Hepatocyte (in vitro differentiated cells): ENCODE measurements around the gene FBXO3.

Experiments used
- CTCF ChIP-seq: fragments of 200-600 bp; sonication (generic); IDR thresholded peaks from 2 replicates; pipeline ENCODE4 v1.5.1; 2016; ENCODE audit warnings: antibody characterized with exemption, mild to moderate bottlenecking; ENCODE audit not compliant: poor library complexity
- EZH2 ChIP-seq: fragments of 200-600 bp; sonication (generic); IDR thresholded peaks from 2 replicates; pipeline ENCODE4 v1.6.1; 2016; ENCODE audit warnings: antibody characterized with exemption, mild to moderate bottlenecking, borderline replicate concordance
- EZH2phosphoT487 ChIP-seq: fragments of 200-600 bp; sonication (generic); IDR thresholded peaks from one replicate; pipeline ENCODE4 v1.6.1; 2018; ENCODE audit warnings: antibody characterized with exemption, mild to moderate bottlenecking, low read depth, moderate library complexity; ENCODE audit not compliant: unreplicated experiment, severe bottlenecking

GRCh38 chr11:33775467-33775807 is 1.1 kb upstream of the FBXO3 start:
- no peak for TF ChIP-seq CTCF
- no peak for TF ChIP-seq EZH2phosphoT487
- no peak for TF ChIP-seq EZH2
